HG03520 (cell line): ENCODE results near the gene NUP85.
"Not testable (repeated sequence)": the region's sequence is repeated elsewhere in the genome, so short reads cannot be mapped to it uniquely, and the experiment has no call there.

Experiments used
- ATAC-seq: cut with Tn5 transposase; IDR thresholded peaks from one replicate; pipeline ENCODE4 v1.9.1; 2021; ENCODE audit warnings: mild to moderate bottlenecking, moderate library complexity; ENCODE audit not compliant: unreplicated experiment

NUP85 gene, protein sequence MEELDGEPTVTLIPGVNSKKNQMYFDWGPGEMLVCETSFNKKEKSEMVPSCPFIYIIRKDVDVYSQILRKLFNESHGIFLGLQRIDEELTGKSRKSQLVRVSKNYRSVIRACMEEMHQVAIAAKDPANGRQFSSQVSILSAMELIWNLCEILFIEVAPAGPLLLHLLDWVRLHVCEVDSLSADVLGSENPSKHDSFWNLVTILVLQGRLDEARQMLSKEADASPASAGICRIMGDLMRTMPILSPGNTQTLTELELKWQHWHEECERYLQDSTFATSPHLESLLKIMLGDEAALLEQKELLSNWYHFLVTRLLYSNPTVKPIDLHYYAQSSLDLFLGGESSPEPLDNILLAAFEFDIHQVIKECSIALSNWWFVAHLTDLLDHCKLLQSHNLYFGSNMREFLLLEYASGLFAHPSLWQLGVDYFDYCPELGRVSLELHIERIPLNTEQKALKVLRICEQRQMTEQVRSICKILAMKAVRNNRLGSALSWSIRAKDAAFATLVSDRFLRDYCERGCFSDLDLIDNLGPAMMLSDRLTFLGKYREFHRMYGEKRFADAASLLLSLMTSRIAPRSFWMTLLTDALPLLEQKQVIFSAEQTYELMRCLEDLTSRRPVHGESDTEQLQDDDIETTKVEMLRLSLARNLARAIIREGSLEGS

DNA sequence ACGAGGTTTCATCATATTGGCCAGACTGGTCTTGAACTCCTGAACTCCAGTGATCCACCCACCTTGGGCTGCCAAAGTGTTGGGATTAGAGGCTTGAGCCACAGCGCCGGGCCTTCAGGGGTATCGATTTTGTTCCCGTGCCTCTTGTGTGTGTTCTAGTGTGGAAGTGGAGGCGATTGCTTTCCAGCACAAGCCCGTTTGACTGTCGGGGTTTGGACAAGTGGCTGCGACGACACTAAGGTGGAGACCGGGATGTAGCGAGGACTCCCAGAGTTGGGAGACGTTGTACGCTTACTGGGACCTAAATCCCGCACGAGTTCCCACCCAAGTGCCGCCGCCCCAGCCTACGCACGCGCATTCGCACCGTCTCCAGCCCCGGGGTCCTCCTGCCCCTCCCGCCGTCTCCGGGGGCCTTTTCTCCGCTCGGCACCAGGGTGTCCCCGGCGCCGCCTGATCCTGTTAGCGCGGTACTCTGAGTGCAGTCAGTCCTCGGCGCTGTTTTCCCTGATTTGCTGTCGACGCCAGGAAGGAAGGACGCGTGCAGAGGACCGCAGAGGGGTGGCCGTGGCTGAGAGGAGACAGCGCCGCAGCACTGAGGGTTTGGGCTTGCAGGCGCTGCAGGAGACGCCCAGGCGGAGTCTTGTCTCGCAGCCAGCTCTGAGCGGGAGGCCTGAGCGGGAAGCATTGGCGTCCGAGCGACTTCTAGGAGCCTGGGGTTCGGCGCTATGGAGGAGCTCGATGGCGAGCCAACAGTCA, at the start of gene NUP85:
Gene NUP85 (plus strand): TSS at position 643 of the 756 bp plus-strand sequence. CDS start 83 bp downstream, at position 726.
- peak; percentile 71 for ATAC-seq

DNA sequence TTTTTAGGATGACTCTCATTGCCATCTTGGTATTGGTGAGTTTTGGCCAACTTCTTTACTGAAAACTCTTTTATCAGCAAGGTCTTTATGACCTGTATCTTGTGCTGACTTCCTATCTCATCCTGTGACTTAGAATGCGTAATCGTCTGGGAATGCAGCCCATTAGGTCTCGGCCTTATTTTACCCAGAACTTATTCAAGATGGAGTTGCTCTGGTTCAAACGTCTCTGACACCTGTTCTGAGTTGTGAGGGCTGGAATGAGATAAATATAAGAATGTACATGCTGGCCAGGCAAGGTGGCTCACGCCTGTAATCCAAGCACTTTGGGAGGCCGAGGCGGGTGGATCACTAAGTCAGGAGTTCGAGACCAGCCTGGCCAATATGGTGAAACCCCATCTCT, 47.0 kb upstream of the NUP85 start:
- ATAC-seq = not testable (repeated sequence)

DNA sequence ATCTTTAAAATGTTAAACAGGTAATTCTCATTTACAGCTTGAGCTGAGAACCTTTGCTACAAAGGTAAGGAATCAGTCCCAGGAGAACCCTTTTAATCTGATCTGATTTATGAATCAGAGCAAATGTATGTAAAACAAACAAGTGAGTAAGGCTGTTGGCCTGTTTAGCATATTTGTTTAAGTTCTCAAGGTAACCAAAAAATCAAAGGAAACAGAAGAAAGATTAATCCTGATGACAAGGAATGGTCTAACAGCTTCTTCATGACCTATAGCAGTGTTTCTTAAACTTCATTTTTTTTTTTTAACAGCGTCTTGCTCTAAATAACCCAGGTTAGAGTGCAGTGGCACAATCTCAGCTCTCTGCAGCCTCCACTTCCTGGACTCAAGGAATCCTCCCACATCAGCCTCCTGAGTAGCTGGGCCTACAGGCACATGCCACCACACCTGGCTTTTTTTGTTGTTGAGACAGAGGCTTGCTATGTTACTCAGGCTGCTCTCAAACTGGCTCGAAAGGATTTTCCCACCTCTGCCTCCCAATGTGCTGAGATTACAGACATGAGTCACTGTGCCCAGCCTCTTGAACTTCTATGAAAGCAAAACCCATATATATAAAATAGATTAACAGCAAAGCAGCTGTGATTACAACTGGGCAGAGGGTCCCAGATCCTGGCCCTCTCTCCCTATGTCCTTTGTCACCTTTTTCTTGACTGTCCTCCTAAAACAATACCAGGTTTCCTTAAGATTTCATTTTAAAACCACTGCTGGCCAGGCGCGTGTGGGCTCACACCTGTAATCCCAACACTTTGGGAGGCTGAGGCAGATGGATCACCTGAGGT, 46.1 kb upstream of the NUP85 start:
- ATAC-seq = no peak

DNA sequence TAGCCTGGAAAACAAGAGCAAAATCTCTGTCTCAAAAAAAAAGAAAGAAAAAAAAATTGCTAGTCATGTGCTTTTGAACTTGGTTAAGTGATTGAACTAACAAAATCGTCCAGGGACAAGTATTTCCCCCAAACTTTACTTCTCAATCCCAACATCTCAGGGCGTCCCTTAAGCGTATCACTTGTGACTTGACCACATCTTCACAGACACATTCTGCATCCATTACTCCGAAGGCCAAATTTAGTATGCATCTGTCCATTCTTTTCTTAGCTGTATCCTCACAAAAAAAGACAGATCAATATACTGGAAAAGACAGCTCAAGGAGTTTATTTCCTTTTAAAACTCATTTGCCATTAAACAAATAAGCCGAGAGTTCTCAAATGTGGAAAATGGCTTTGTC, 45.3 kb upstream of the NUP85 start:
- ATAC-seq = no peak

DNA sequence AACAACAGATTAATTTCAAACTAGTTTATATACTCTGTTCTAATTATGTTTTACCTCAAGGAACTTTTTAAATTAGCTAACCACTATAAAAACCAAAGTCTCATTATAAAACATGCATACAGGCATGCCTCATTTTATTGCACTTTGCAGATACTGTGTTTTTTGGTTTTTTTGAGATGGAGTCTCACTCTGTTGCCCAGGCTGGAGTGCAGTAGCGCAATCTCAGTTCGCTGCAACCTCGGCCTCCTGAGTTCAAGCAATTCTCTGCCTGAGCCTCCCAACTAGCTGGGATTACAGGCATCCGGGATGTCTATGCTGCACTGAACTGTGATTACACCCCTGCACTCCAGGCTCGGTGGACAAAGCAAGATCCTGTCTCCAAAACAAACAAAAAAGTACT, 42.4 kb upstream of the NUP85 start:
- ATAC-seq = no peak

DNA sequence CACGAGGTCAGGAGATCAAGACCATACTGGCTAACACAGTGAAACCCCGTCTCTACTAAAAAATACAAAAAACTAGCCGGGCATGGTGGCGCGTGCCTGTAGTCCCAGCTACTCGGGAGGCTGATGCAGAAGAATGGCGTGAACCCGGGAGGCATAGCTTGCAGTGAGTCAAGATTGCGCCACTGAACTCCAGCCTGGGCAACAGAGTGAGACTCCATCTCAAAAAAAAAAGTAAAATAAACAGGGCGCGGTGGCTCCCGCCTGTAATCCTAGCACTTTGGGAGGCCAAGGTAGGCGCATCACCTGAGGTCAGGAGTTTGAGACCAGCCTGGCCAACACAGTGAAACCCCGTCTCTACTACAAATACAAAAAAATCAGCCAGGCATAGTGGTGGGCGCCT, 40.9 kb upstream of the NUP85 start:
- not testable (repeated sequence) for ATAC-seq

DNA sequence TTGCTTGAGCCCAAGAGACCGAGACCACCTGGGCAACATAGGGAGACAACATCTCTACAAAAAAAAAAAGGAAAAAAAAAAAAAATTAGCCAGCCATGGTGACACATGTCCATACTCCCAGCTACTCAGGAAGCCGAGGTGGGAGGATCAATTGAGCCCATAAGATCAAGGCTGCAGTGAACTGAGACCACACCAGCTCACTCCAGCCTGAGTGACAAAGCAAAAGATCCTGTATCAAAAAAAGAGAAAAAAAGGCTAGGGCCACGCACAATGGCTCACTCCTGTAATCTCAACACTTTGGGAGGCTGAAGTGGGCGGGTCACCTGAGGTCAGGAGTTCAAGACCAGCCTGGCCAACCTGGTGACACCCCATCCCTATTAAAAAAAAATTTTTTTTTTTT, 36.5 kb upstream of the NUP85 start:
- ATAC-seq = no peak

DNA sequence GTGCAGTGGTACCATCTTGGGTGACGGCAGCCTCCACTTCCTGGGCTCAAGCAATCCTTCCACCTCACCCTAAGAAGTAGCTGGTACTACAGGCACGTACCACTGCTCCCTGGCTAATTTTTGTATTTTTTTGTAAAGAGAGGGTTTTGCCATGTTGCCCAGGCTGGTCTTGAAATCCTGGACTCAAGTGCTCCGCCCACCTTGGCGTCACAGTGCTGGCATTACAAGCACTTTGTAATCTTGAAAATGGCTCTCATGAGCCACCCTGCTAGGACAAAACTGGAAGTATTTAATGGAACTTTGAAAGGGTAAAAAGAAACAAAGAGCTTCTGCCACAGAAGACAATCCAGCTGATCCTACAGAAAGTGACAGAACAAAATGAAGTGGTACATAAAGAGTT, 32.0 kb upstream of the NUP85 start:
- no peak for ATAC-seq

DNA sequence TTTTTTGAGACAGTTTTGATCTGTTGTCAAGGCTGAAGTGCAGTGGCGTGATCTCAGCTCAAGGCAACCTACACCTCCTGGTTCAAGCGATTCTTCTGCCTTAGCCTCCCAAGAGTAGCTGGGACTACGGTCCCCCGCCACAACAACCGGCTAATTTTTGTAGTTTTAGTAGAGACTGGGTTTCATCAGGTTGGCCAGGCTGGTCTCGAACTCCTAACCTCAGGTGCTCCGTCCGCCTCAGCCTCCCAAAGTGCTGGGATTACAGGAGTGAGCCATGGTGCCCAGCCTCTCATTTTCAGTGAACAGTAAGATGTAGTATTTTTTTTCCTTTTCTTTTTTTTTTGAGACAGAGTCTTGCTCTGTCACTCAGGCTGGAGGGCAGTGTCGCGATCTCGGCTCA, 30.5 kb upstream of the NUP85 start:
- no peak for ATAC-seq

DNA sequence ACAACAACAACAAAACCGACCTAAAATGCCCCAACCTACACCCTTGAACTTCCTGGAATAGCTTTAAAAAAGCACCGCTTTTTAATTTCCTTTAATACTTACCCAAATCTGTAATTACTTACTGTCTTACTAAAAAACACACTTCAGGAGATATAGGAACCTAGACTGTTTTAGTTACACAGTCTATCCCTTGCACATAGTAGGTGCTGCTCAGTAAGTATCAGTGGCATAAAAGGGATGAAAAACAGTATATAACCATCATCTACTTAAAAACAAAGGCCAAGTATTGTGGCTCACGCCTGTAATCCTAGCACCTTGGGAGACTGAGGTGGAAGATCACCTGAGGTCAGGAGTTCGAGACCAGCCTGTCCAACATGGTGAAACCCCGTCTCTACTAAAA, 28.9 kb upstream of the NUP85 start:
- no peak for ATAC-seq

DNA sequence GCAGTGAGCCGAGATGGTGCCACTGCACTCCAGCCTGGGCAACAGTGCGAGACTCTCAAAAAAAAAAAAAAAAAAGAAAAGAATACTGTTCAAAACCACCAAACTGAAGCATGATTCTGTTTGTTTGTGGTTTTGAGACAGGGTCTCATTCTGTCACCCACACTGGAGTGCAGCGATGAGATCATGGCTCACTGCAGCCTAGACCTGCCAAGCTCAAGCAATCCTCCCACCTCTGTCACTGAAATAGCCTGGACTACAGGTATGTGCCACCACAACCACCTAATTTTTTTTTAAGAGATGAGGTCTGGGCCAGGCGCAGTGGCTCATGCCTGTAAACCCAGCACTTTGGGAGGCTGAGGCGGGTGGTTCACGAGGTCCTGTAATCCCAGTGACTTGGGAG, 27.0 kb upstream of the NUP85 start:
- no peak for ATAC-seq

DNA sequence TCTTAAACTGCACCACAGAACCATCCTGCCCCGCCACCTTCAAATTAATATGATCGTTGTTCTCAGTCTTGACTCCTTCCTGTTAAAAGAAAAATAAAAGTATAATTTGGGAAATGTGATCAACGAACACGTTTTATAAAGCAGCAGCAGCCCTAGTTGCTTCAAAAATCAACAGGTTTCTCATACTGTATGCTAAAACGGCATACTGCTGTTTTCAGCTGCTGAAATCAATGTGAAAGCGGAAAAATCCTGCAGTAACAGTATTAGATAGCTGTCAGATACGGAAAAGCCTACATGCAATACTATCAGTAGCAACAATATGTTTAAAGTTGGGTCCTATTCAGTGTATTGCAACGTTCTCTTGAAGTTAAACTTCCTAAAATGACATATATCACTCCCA, 24.4 kb upstream of the NUP85 start:
- ATAC-seq = no peak

DNA sequence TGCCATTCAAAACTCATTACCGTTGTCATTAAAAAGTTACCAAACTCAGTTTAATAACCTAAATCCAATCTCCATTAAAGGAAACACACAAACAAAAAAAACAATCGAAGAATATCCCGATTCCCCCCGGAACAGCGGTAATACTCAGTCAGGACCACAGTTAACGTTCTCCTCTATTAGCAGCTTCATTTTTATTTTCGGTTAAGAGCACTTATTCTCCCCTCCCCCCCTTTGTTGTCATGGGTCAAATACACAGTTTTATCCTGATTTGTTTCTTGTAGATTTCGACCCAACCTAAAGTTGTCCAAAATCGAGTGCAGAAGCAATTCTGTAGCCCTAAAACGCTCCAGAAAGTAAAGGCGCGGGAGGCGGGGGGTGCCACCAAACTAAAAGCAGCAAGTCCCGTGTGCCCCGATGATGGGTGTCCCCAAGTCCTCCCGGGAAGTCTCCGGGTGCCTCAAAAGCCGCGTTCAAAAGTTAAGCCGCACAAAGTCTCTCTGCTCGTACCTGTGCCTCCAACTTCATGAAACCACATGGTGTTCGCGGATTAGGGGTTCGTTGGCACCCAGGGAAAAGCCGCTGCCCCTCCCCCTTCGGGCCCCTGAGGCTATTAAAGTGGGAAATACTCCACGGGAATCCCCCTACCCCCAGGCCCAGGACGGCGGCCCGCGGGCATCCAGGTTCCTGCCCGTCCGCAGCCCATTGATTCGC, 23.7 kb upstream of the NUP85 start:
- ATAC-seq = peak; percentile 18

DNA sequence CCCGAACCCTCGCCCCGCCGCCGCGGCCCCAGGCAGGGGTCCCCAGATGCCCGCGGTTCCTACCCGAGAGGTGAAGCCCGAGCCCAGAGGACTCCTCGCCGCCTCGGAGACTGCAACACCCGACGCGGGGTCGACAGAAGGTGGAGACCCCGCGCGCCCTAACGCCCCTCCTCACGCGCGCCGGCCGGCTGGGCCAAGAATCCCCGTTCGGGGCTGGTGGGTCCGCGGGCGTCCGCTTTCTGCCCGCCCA, 23.2 kb upstream of the NUP85 start:
- ATAC-seq = no peak

DNA sequence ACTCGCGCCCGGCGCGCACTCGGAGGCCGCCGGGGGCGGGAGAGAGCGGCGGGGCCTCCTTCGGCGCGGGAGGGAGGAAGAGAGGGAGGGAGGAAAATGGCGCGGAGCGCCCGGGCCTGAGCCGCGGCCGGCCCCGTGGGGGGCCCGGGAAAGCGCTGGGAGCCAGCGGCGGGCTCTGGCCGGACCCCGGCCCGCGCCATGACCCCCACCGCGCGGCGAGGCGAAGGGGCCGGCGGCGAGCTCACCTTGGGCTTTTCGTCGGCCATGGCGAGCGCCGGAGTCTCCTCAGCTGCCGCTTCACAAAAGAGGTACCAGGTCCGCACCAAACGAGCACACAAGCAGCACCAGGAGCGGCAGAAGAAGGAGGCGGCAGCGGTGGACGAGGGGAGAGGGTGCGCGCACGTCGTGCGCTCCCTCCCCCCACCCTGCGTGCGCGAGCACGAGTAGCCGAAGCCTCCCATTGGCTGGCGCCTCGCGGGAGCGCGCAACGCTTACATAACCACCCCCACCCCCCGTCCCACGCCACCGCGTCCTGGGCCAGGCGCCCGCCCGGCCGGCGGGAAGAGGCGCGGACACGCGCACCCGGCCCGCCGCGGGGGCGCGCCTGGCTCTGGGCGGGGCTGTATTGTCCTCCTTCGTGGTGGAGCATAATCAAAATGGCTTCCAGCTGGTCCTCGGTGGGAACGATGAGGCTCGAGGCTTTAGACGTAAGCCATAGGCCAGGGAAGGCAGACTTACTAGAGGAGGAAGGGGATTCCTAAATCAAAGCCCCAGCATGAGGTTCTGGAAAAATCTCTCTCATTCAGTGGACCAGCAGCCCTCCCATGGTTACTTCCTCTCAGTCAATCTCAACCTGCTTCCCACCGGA, 22.7 kb upstream of the NUP85 start, which contains the start of gene SUMO2:
Gene SUMO2 (minus strand): TSS at position 391 of the 868 bp plus-strand sequence. CDS start 125 bp downstream, at position 266.
- ATAC-seq = peak; percentile 48

DNA sequence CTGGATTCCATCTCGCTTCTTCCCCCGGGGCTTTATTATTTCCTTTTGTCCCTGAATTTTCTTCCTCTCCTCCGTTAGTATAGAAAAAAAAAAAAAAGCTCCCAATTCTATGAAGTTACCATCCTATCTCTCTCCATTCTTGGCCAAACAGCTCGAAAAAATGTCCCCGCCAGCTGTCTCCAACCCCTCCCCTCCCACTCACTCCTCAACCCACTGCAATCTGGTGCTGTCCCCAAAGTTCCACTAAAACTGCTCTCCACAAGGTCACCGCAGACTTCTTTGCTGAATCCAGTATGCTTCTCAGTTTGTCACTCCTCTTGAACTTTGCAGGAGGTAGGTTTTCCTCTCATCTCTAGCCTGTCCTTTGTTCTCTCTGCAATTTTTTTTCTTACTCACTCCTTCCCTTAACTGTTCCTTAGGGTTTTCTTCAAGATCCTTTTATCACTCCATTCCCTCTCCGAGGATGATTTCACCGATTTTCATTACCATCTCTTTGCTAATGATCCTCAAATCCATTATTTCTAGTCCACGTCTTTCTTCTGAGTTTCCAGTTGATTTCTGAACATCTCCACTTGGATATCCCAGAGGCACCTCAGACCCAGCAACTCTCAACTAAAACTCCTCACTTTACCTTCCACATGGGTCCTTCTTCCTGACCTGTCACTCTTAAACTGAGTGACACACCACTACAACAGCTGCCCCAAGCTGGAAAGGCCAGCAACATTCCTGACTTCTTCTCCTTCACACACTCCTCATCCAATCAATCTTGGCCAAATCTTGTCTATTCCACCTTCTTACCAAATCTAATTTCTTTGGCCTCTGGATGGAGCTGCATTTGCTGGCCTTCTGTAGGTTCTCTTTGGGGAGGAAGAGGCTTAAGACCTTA, 21.2 kb upstream of the NUP85 start:
- no peak for ATAC-seq

DNA sequence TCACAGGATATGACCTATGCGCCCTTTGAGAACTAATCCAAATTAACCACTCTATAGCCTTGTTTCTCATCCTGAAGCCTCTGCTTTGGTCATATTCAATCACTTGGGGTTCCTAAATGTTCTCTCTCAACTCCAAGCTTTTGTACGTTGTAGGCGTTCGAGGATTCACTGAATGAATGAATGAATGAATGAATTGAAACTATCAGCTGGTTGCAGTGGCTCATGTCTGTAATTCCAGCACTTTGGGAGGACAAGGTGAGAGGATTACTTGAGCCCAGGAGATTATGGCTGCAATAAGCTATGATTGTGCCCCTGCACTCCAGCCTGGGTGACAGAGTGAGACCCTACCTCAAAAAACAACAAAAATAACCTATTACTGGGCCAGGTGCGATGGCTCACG, 16.9 kb upstream of the NUP85 start:
- ATAC-seq = no peak

DNA sequence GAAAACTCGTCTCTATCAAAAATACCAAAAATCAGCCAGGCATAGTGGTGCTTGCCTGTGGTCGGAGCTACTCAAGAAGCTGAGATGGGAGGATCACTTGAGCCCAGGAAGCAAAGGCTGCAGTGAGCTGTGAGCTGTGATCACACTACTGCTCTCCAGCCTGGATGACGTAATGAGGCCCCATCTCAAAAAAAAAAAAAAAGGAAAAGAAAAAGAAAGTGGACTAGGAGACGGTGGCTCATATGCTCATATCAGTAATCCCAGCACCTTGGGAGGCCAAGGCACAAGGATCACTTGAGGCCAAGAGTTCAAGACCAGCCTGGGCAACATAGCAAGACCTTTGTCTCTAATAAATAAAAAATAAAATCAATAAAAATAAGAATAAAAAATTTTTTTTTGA, 13.9 kb upstream of the NUP85 start:
- ATAC-seq = no peak
